ENCODE measurements around the gene TNFRSF19.
A peak's percentile ranks its signal among the peaks of the same experiment; 100 is the strongest.

TNFRSF19 gene

DNA sequence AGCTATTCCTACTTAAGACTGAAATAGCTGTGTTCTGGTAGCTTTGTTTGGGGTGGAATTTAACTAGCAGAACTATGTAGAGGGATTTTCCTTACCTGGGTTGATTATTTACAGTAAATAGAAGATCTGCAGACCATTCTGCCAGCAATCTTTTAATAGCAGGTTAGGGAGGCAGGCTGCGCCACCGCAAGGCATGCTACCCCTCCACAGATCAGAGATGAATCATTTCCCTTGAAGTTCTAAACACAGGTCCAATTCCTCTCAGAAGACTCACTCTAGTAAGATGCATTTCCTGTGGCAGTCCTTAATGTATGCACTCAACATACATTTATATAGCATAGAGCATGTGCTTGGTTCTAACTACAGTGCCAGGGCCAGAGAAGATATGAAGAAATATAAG, 109.0 kb downstream of the TNFRSF19 start:
- no peak overlapping the region for H3K4me3 ChIP-seq (ENCODE audit: low read depth, low read length)
- peak; percentile 18 for TF ChIP-seq CTCF (conservative IDR thresholded peaks at IDR 0.05; ENCODE audit: low read depth, low read length)
- peak; percentile 82 for DNase-seq (ENCODE audit: low read depth)

DNA sequence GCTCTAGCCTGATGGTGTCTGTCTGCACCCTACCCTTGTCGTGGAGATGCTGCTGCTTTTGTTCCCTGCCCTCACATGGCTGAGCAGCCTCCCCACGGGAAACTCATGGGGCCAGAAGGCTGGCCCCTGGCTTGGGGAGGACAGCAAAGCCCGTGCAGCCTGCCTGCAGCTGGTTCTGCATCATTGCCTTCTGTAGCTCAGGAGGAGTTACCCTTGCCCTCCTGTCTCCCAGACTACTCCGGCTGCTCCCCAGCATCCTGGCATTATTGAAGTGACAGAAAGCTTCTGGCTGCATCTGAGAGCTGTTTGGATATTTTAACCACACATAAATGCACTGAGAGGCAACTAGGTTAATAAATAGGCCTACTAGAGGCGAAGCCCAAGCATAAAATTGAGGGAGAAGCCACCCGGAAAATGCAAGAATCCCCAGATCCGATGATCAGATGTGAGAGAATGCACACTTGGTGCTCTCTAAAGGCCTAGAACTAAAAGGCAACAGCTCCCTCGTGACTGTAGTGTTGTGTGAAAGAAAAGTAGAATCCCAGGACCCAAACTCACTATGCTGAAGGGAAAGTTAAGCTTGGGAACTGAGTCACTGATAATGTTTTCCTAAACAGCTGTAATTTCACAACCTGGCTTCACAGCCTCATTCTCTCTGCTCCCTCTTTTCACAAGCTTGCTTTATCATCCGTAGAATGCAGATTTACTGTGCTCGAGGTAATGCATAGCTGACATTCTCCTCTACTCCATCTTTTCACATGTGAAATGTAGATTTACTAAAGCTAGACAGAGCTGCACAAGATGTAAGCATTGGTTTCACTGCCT, 110.8 kb downstream of the TNFRSF19 start:
- peak; percentile 81 for DNase-seq (ENCODE audit: low read depth)
- H3K4me3 ChIP-seq (ENCODE audit: low read depth, low read length): no peak overlapping the region
- no peak for TF ChIP-seq CTCF (conservative IDR thresholded peaks at IDR 0.05; ENCODE audit: low read depth, low read length)

DNA sequence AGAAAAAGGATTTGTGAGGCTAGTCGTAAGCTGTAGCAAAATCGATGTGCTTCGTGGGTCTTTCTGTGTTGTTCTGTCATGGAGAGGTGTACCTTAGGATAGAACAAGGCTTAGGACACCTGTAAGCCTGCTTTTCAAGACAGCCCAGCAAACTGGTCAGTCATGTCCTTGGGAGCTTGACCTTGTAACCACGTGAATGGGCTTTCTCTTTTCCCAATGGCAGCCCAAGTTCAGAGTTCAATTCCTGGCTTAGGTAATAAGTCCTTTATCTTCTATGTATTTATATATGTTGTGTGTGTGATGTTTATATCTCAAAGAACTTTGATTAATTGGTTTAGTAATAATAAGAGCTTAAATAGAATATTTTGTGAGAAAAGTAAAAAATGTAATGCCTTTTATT, 112.9 kb downstream of the TNFRSF19 start:
- H3K4me3 ChIP-seq (ENCODE audit: low read depth, low read length): no peak overlapping the region
- TF ChIP-seq CTCF (conservative IDR thresholded peaks at IDR 0.05; ENCODE audit: low read depth, low read length): no peak
- no peak for DNase-seq (ENCODE audit: low read depth)

DNA sequence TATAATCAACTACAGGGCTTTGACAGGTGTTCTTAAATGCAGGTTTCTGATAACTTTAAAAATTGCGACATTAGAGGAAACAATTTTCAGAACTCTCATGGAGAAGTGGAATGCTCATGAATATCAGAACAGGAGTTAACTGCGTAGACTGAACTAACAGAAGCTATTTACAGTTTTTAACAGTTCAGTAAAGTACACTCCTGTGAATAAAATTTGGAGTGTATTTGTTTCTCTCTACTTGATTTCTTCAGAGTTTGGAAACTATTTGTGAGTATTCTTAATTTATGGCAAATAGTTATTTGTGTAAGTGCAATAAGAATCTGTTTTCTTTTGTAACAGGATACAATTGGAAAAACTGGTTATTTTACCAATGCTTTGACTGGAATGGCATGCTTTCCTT, 114.4 kb downstream of the TNFRSF19 start:
- H3K4me3 ChIP-seq (ENCODE audit: low read depth, low read length): no peak overlapping the region
- DNase-seq (ENCODE audit: low read depth): no peak
- TF ChIP-seq CTCF (conservative IDR thresholded peaks at IDR 0.05; ENCODE audit: low read depth, low read length): no peak

- no peak for DNase-seq (ENCODE audit: low read depth)
- H3K4me3 ChIP-seq (ENCODE audit: low read depth, low read length): no peak overlapping the region
- TF ChIP-seq CTCF (conservative IDR thresholded peaks at IDR 0.05; ENCODE audit: low read depth, low read length): no peak
Observed at GRCh38 chr13:23685416-23685815, 115.2 kb downstream of the TNFRSF19 start.

GRCh38 chr13:23686948-23687347, 116.7 kb downstream of the TNFRSF19 start:
- no peak for DNase-seq (ENCODE audit: low read depth)
- no peak overlapping the region for H3K4me3 ChIP-seq (ENCODE audit: low read depth, low read length)
- no peak for TF ChIP-seq CTCF (conservative IDR thresholded peaks at IDR 0.05; ENCODE audit: low read depth, low read length)

- no peak overlapping the region for H3K4me3 ChIP-seq (ENCODE audit: low read depth, low read length)
- DNase-seq (ENCODE audit: low read depth): no peak
- no peak for TF ChIP-seq CTCF (conservative IDR thresholded peaks at IDR 0.05; ENCODE audit: low read depth, low read length)
Observed at GRCh38 chr13:23687614-23688013, 117.4 kb downstream of the TNFRSF19 start.

Measured in choroid plexus epithelial cell (primary cell).